OCI-LY7 (cell line): Measurements from ENCODE around the gene GMDS.

Source experiments
- EZH2phosphoT487 ChIP-seq: fragments of 200-600 bp; sonication (generic); IDR thresholded peaks from 2 replicates; pipeline ENCODE4 v1.6.1; 2018; ENCODE audit warnings: low read depth, borderline replicate concordance, mild to moderate bottlenecking, mixed run types, antibody characterized with exemption, low read length, moderate library complexity, mixed read lengths
- TF ChIP-seq, protein P1 (sequence below): fragments of 200-600 bp; sonication (generic); conservative IDR thresholded peaks from 2 replicates; pipeline ENCODE4 v1.5.1; 2014; ENCODE audit warnings: mild to moderate bottlenecking, antibody characterized with exemption, low read length, moderate library complexity, mixed read lengths

DNA sequence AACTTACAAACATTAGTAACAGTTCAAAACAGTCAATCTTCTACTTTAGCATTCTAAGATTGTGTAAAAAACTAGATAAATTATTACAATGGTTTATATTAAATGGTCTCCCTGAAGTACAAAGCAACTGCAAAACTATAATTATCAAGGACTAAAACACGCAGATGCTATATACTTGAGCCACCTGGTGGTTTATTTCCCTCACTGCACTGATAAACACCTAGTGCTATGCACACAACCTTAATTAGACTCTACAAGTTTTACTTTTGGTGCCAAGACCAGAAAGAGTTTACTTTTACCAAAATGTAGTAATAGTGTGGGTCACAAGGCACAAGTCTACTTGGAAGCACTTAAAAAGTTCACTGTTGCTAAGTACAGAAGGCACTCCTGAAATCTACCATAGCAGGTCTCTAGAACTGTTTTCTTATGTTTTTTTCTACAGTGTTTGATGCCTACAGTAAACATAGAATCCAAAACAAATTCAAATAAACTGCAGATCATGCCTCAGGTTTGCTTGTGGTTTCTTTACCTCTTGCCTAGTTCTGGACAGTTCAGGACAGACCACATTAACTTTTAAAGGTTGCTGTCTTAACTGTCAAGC is 49.2 kb downstream of the GMDS start:
- TF ChIP-seq, protein P1, sequence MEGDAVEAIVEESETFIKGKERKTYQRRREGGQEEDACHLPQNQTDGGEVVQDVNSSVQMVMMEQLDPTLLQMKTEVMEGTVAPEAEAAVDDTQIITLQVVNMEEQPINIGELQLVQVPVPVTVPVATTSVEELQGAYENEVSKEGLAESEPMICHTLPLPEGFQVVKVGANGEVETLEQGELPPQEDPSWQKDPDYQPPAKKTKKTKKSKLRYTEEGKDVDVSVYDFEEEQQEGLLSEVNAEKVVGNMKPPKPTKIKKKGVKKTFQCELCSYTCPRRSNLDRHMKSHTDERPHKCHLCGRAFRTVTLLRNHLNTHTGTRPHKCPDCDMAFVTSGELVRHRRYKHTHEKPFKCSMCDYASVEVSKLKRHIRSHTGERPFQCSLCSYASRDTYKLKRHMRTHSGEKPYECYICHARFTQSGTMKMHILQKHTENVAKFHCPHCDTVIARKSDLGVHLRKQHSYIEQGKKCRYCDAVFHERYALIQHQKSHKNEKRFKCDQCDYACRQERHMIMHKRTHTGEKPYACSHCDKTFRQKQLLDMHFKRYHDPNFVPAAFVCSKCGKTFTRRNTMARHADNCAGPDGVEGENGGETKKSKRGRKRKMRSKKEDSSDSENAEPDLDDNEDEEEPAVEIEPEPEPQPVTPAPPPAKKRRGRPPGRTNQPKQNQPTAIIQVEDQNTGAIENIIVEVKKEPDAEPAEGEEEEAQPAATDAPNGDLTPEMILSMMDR, result peak; percentile 89
- no peak for TF ChIP-seq EZH2phosphoT487
